ENCODE data around the gene CDK5RAP1. TPM values are rescaled to one million over a fixed set of nuclear protein-coding genes. Genes with fewer than 3 reads are reported as not detected.
"Not testable (repeated sequence)": the region's sequence is repeated elsewhere in the genome, so short reads cannot be mapped to it uniquely, and the experiment has no call there.

Gene CDK5RAP1
- total and polyA plus RNA-seq, 2 donors = 25.6 to 62.6 TPM

GRCh38 chr20:33394718-33395117 lies 6.6 kb downstream of the CDK5RAP1 start:
- Histone ChIP-seq H3K27ac (ENCODE audit: low read depth in 1 of 2, low read length in 1 of 2) (no peak overlapping the region), H3K36me3 (ENCODE audit: control insufficient read depth in 2 of 2, insufficient read depth in 2 of 2, low read length in 1 of 2) (peaks cover 31 to 51% of the 10 kb centered on the region in 2 donors), H3K4me1 (ENCODE audit: control insufficient read depth in 2 of 2, insufficient read depth in 2 of 2, low read length in 2 of 2) (no peaks in the 10 kb centered on the region), H3K27me3 (ENCODE audit: control insufficient read depth in 2 of 2, insufficient read depth in 1 of 2, low read length in 1 of 2) (no peaks in the 10 kb centered on the region), H3K4me3 (ENCODE audit: low read length in 2 of 2) (no peak overlapping the region), H3K9me3 (ENCODE audit: control insufficient read depth in 2 of 2, insufficient read depth in 1 of 2, low read length in 1 of 2) (no peaks in the 10 kb centered on the region)
- no peak for DNase-seq (ENCODE audit: low read depth in 6 of 9, low spot score in 9 of 9)
- WGBS = 97% methylated on average over 4 of the region's 4 CpGs

- Histone ChIP-seq H3K27ac (ENCODE audit: low read depth in 1 of 2, low read length in 1 of 2) (no peak overlapping the region), H3K4me3 (ENCODE audit: low read length in 2 of 2) (no peak overlapping the region), H3K27me3 (ENCODE audit: control insufficient read depth in 2 of 2, insufficient read depth in 1 of 2, low read length in 1 of 2) (no peaks in the 10 kb centered on the region), H3K36me3 (ENCODE audit: control insufficient read depth in 2 of 2, insufficient read depth in 2 of 2, low read length in 1 of 2) (peaks cover 33 to 51% of the 10 kb centered on the region in 2 donors), H3K4me1 (ENCODE audit: control insufficient read depth in 2 of 2, insufficient read depth in 2 of 2, low read length in 2 of 2) (no peaks in the 10 kb centered on the region), H3K9me3 (ENCODE audit: control insufficient read depth in 2 of 2, insufficient read depth in 1 of 2, low read length in 1 of 2) (no peaks in the 10 kb centered on the region)
- WGBS = 98% methylated on average over 4 of the region's 4 CpGs
- no peak for DNase-seq (ENCODE audit: low read depth in 6 of 9, low spot score in 9 of 9)
These were observed 7.7 kb downstream of the CDK5RAP1 start for GRCh38 chr20:33393609-33394008.

- Histone ChIP-seq H3K4me3 (ENCODE audit: low read length in 2 of 2) (no peak overlapping the region), H3K36me3 (ENCODE audit: control insufficient read depth in 2 of 2, insufficient read depth in 2 of 2, low read length in 1 of 2) (peaks cover 40 to 52% of the 10 kb centered on the region in 2 donors), H3K27ac (ENCODE audit: low read depth in 1 of 2, low read length in 1 of 2) (no peak overlapping the region), H3K9me3 (ENCODE audit: control insufficient read depth in 2 of 2, insufficient read depth in 1 of 2, low read length in 1 of 2) (peaks cover 0 to 2% of the 10 kb centered on the region in 2 donors), H3K27me3 (ENCODE audit: control insufficient read depth in 2 of 2, insufficient read depth in 1 of 2, low read length in 1 of 2) (no peaks in the 10 kb centered on the region), H3K4me1 (ENCODE audit: control insufficient read depth in 2 of 2, insufficient read depth in 2 of 2, low read length in 2 of 2) (no peaks in the 10 kb centered on the region)
- DNase-seq (ENCODE audit: low read depth in 6 of 9, low spot score in 9 of 9) = no peak
- WGBS = 94% methylated on average over 9 of the region's 9 CpGs
These were observed 9.4 kb downstream of the CDK5RAP1 start for GRCh38 chr20:33391722-33392415.

- peaks cover 44 to 57% of the 10 kb centered on the region in 2 donors for H3K36me3 ChIP-seq (ENCODE audit: control insufficient read depth in 2 of 2, insufficient read depth in 2 of 2, low read length in 1 of 2)
- 97% methylated on average over 36 of the region's 36 CpGs for WGBS
- not testable (repeated sequence) for H3K4me3 ChIP-seq (ENCODE audit: low read length in 2 of 2); H3K9me3 ChIP-seq (ENCODE audit: control insufficient read depth in 2 of 2, insufficient read depth in 1 of 2, low read length in 1 of 2); H3K4me1 ChIP-seq (ENCODE audit: control insufficient read depth in 2 of 2, insufficient read depth in 2 of 2, low read length in 2 of 2); H3K27me3 ChIP-seq (ENCODE audit: control insufficient read depth in 2 of 2, insufficient read depth in 1 of 2, low read length in 1 of 2); DNase-seq (ENCODE audit: low read depth in 6 of 9, low spot score in 9 of 9); H3K27ac ChIP-seq (ENCODE audit: low read depth in 1 of 2, low read length in 1 of 2)
These were observed 12.0 kb downstream of the CDK5RAP1 start for GRCh38 chr20:33389326-33389725.

GRCh38 chr20:33388268-33388667 lies 13.1 kb downstream of the CDK5RAP1 start:
- Histone ChIP-seq H3K4me1 (ENCODE audit: control insufficient read depth in 2 of 2, insufficient read depth in 2 of 2, low read length in 2 of 2) (no peaks in the 10 kb centered on the region), H3K36me3 (ENCODE audit: control insufficient read depth in 2 of 2, insufficient read depth in 2 of 2, low read length in 1 of 2) (peaks cover 47 to 53% of the 10 kb centered on the region in 2 donors), H3K4me3 (ENCODE audit: low read length in 2 of 2) (no peak overlapping the region), H3K27ac (ENCODE audit: low read depth in 1 of 2, low read length in 1 of 2) (no peak overlapping the region), H3K27me3 (ENCODE audit: control insufficient read depth in 2 of 2, insufficient read depth in 1 of 2, low read length in 1 of 2) (no peaks in the 10 kb centered on the region), H3K9me3 (ENCODE audit: control insufficient read depth in 2 of 2, insufficient read depth in 1 of 2, low read length in 1 of 2) (peaks cover 0 to 2% of the 10 kb centered on the region in 2 donors)
- no peak for DNase-seq (ENCODE audit: low read depth in 6 of 9, low spot score in 9 of 9)
- WGBS = 94% methylated on average over 3 of the region's 3 CpGs

- Histone ChIP-seq H3K9me3 (ENCODE audit: control insufficient read depth in 2 of 2, insufficient read depth in 1 of 2, low read length in 1 of 2) (peaks cover 0 to 2% of the 10 kb centered on the region in 2 donors), H3K27ac (ENCODE audit: low read depth in 1 of 2, low read length in 1 of 2) (no peak overlapping the region), H3K36me3 (ENCODE audit: control insufficient read depth in 2 of 2, insufficient read depth in 2 of 2, low read length in 1 of 2) (peaks cover 44 to 50% of the 10 kb centered on the region in 2 donors), H3K4me1 (ENCODE audit: control insufficient read depth in 2 of 2, insufficient read depth in 2 of 2, low read length in 2 of 2) (no peaks in the 10 kb centered on the region), H3K27me3 (ENCODE audit: control insufficient read depth in 2 of 2, insufficient read depth in 1 of 2, low read length in 1 of 2) (no peaks in the 10 kb centered on the region), H3K4me3 (ENCODE audit: low read length in 2 of 2) (no peak overlapping the region)
- 96% methylated on average over 7 of the region's 7 CpGs for WGBS
- no peak for DNase-seq (ENCODE audit: low read depth in 6 of 9, low spot score in 9 of 9)
These were observed 14.1 kb downstream of the CDK5RAP1 start for GRCh38 chr20:33387177-33387576.

- no peak overlapping the region for H3K4me3 ChIP-seq (ENCODE audit: low read length in 2 of 2)
- no peaks in the 10 kb centered on the region for H3K4me1 ChIP-seq (ENCODE audit: control insufficient read depth in 2 of 2, insufficient read depth in 2 of 2, low read length in 2 of 2)
- H3K9me3 ChIP-seq (ENCODE audit: control insufficient read depth in 2 of 2, insufficient read depth in 1 of 2, low read length in 1 of 2) = peaks cover 0 to 2% of the 10 kb centered on the region in 2 donors
- H3K36me3 ChIP-seq (ENCODE audit: control insufficient read depth in 2 of 2, insufficient read depth in 2 of 2, low read length in 1 of 2) = peaks cover 40 to 50% of the 10 kb centered on the region in 2 donors
- H3K27me3 ChIP-seq (ENCODE audit: control insufficient read depth in 2 of 2, insufficient read depth in 1 of 2, low read length in 1 of 2) = no peaks in the 10 kb centered on the region
- 97% methylated on average over 1 of the region's 1 CpG for WGBS
- no peak for DNase-seq (ENCODE audit: low read depth in 6 of 9, low spot score in 9 of 9)
- no peak overlapping the region for H3K27ac ChIP-seq (ENCODE audit: low read depth in 1 of 2, low read length in 1 of 2)
These were observed 14.6 kb downstream of the CDK5RAP1 start for GRCh38 chr20:33386673-33387072.

- Histone ChIP-seq H3K27ac (ENCODE audit: low read depth in 1 of 2, low read length in 1 of 2) (no peak overlapping the region), H3K4me3 (ENCODE audit: low read length in 2 of 2) (no peak overlapping the region), H3K4me1 (ENCODE audit: control insufficient read depth in 2 of 2, insufficient read depth in 2 of 2, low read length in 2 of 2) (no peaks in the 10 kb centered on the region), H3K9me3 (ENCODE audit: control insufficient read depth in 2 of 2, insufficient read depth in 1 of 2, low read length in 1 of 2) (no peaks in the 10 kb centered on the region), H3K27me3 (ENCODE audit: control insufficient read depth in 2 of 2, insufficient read depth in 1 of 2, low read length in 1 of 2) (no peaks in the 10 kb centered on the region), H3K36me3 (ENCODE audit: control insufficient read depth in 2 of 2, insufficient read depth in 2 of 2, low read length in 1 of 2) (peaks cover 28 to 44% of the 10 kb centered on the region in 2 donors)
- 94% methylated on average over 2 of the region's 2 CpGs for WGBS
- DNase-seq (ENCODE audit: low read depth in 6 of 9, low spot score in 9 of 9) = peak in 3 of 9 donors; percentile 5 to 43 (median 27)
These were observed 24.0 kb downstream of the CDK5RAP1 start for GRCh38 chr20:33377366-33377765.

- H3K27me3 ChIP-seq (ENCODE audit: control insufficient read depth in 2 of 2, insufficient read depth in 1 of 2, low read length in 1 of 2) = no peaks in the 10 kb centered on the region
- no peak overlapping the region for H3K4me3 ChIP-seq (ENCODE audit: low read length in 2 of 2)
- H3K4me1 ChIP-seq (ENCODE audit: control insufficient read depth in 2 of 2, insufficient read depth in 2 of 2, low read length in 2 of 2) = peaks cover 0 to 4% of the 10 kb centered on the region in 2 donors
- peaks cover 38 to 51% of the 10 kb centered on the region in 2 donors for H3K36me3 ChIP-seq (ENCODE audit: control insufficient read depth in 2 of 2, insufficient read depth in 2 of 2, low read length in 1 of 2)
- H3K27ac ChIP-seq (ENCODE audit: low read depth in 1 of 2, low read length in 1 of 2) = no peak overlapping the region
- no peak for DNase-seq (ENCODE audit: low read depth in 6 of 9, low spot score in 9 of 9)
- 97% methylated on average over 4 of the region's 4 CpGs for WGBS
- no peaks in the 10 kb centered on the region for H3K9me3 ChIP-seq (ENCODE audit: control insufficient read depth in 2 of 2, insufficient read depth in 1 of 2, low read length in 1 of 2)
These were observed 27.3 kb downstream of the CDK5RAP1 start for GRCh38 chr20:33373735-33374605.

Data from thymus (tissue), 11 donors.